ENCODE measurements around the gene CIB1. TPM values are rescaled to one million over a fixed set of nuclear protein-coding genes. Genes with fewer than 3 reads are reported as not detected.

CIB1 gene
- total and polyA plus RNA-seq, 2 of the 8 experiments (the other 6 are each of a cell fraction or from before 2014, with no cell fraction given), result 26.0 to 63.5 TPM

DNA sequence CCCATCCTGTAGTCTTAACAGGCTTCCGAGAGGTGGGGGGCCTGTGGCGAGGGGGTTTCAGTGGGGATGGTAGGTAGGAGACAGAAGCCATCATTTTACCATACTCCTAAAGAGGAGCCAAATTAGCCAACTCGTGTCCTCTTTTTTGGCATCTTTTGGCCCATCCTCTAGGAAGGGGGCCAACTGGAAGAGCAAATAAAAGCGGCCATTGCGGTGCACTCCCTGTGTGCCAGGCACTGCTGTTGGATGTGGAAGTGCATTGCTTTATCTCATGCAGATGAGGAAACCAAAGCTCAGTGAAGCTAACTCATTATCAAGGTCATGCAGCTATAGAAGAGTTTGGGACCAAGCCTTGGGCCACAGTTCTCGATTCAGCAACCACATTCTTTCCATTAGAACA lies 26.5 kb downstream of the CIB1 start:
- Histone ChIP-seq H3K23ac (ENCODE audit: insufficient read length) (no peak overlapping the region), H3K27me3 (replicated peaks in 1 of 4; ENCODE audit: control insufficient read depth in 3 of 4, extremely low read depth in 1 of 4, insufficient read depth in 3 of 4, low read length in 3 of 4) (no peaks in the 10 kb centered on the region), H3K4me3 (ENCODE audit: extremely low read depth in 1 of 4, insufficient read depth in 2 of 4, low read depth in 3 of 4, low read length in 4 of 4) (no peak overlapping the region), H3K4me1 (replicated peaks in 1 of 4; ENCODE audit: control insufficient read depth in 3 of 4, insufficient read depth in 4 of 4, low read length in 3 of 4) (peaks cover 0 to 14% (median 4%) of the 10 kb centered on the region in 4 experiments; a peak in 5 of 7 replicates), H3K27ac (ENCODE audit: low read depth, low read length) (no peak overlapping the region), H2BK5ac (ENCODE audit: low read depth, low read length) (no peak overlapping the region), H2AFZ (ENCODE audit: low read length) (no peak overlapping the region), H3K79me1 (ENCODE audit: low read depth, low read length) (peaks cover 21% of the 10 kb centered on the region), H2BK15ac (ENCODE audit: low read length) (no peak overlapping the region), H3K23me2 (ENCODE audit: low read depth, low read length) (peaks cover 3% of the 10 kb centered on the region; the same call in 1 of the 2 replicates), H3K56ac (replicated peaks; ENCODE audit: insufficient read length, low read depth, low read length) (no peak overlapping the region), H2AK5ac (ENCODE audit: low read depth, low read length) (no peak overlapping the region), H3K9ac (replicated peaks in 1 of 4; ENCODE audit: extremely low read depth in 1 of 4, low read depth in 3 of 4, low read length in 3 of 4) (no peak overlapping the region), H2BK120ac (replicated peaks; ENCODE audit: low read depth, low read length) (no peak overlapping the region), H3K4me2 (ENCODE audit: insufficient read depth in 1 of 2, low read depth in 2 of 2, low read length in 2 of 2) (no peak overlapping the region), H3K9me3 (ENCODE audit: insufficient read depth in 2 of 2, low read depth in 1 of 2, low read length in 1 of 2) (no peaks in the 10 kb centered on the region), H3K36me3 (ENCODE audit: control insufficient read depth in 2 of 4, insufficient read depth in 4 of 4, low read length in 3 of 4) (peaks cover 0 to 3% (median 2%) of the 10 kb centered on the region in 4 experiments; a peak in 4 of 8 replicates), H3K14ac (ENCODE audit: insufficient read length) (no peak overlapping the region), H4K5ac (ENCODE audit: insufficient read length, low read depth, low read length) (no peak overlapping the region), H2BK12ac (ENCODE audit: low read depth, low read length) (no peak overlapping the region), H3K18ac (ENCODE audit: extremely low read depth, low read length) (no peak overlapping the region), H3K4ac (replicated peaks; ENCODE audit: insufficient read length, low read depth, low read length) (no peak overlapping the region), H2BK20ac (ENCODE audit: low read length) (no peak overlapping the region), H4K8ac (ENCODE audit: extremely low read depth, insufficient read depth, low read length) (no peak overlapping the region), H4K20me1 (replicated peaks in 1 of 2; ENCODE audit: control insufficient read depth in 1 of 2, insufficient read depth in 2 of 2, low read length in 2 of 2) (peaks cover 12 to 33% of the 10 kb centered on the region in 2 experiments), H4K91ac (replicated peaks; ENCODE audit: insufficient read length, low read length) (no peak overlapping the region), H3K79me2 (ENCODE audit: control insufficient read depth in 1 of 2, insufficient read depth in 2 of 2, low read length in 2 of 2) (peaks cover 9 to 62% of the 10 kb centered on the region in 2 experiments)
- 95% methylated on average over 6 of the region's 6 CpGs; no CpG with 5 or more reads in 1 of the 2 experiments for WGBS, 2 experiments (ENCODE audit: extremely low coverage in 1 of 2, insufficient coverage in 1 of 2, insufficient read length in 1 of 2, insufficient replicate concordance in 2 of 2, low coverage in 1 of 2, low lambda C conversion rate in 2 of 2, missing lambda C conversion rate in 1 of 2)
- TF ChIP-seq ASH2L (IDR thresholded peaks at IDR 0.05; ENCODE audit: low read length), result no peak
- no peak for TF ChIP-seq KDM5A (IDR thresholded peaks at IDR 0.05; ENCODE audit: low read length)
- TF ChIP-seq CHD1 (IDR thresholded peaks at IDR 0.05; ENCODE audit: low read depth, low read length), result no peak
- no peak for TF ChIP-seq TCF12 (IDR thresholded peaks at IDR 0.05; ENCODE audit: low read depth, low read length)
- TF ChIP-seq TAF1 (IDR thresholded peaks at IDR 0.05; ENCODE audit: low read depth, low read length), result no peak
- TF ChIP-seq YY1 (IDR thresholded peaks at IDR 0.05; ENCODE audit: low read depth, low read length), result no peak
- TF ChIP-seq HDAC6 (IDR thresholded peaks at IDR 0.05; ENCODE audit: low read depth, low read length), result no peak
- no peak for TF ChIP-seq POLR2AphosphoS5 (IDR thresholded peaks at IDR 0.05; ENCODE audit: low read depth, low read length)
- TF ChIP-seq, protein P1, sequence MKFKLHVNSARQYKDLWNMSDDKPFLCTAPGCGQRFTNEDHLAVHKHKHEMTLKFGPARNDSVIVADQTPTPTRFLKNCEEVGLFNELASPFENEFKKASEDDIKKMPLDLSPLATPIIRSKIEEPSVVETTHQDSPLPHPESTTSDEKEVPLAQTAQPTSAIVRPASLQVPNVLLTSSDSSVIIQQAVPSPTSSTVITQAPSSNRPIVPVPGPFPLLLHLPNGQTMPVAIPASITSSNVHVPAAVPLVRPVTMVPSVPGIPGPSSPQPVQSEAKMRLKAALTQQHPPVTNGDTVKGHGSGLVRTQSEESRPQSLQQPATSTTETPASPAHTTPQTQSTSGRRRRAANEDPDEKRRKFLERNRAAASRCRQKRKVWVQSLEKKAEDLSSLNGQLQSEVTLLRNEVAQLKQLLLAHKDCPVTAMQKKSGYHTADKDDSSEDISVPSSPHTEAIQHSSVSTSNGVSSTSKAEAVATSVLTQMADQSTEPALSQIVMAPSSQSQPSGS (IDR thresholded peaks at IDR 0.05; ENCODE audit: low read length), result no peak
- no peak for TF ChIP-seq BCL11A (IDR thresholded peaks at IDR 0.05; ENCODE audit: low read depth in 2 of 2, low read length in 2 of 2)
- TF ChIP-seq ZNF274 (IDR thresholded peaks at IDR 0.05; ENCODE audit: borderline replicate concordance, extremely low read depth, low read length), result no peak
- no peak for TF ChIP-seq TEAD4 (IDR thresholded peaks at IDR 0.05; ENCODE audit: low read depth, low read length)
- POLR2A ChIA-PET (ENCODE audit: partially characterized antibody), result no interaction called here
- DNase-seq (ENCODE audit: low read depth in 1 of 2, low spot score in 2 of 2) (no peak), FAIRE-seq (no peak)
- CTCF ChIA-PET (ENCODE audit: partially characterized antibody), result interaction anchor here (9.4 to 12.6 kb wide), 2 partner anchors 10 to 64 kb away, joined by 44 to 182 read pairs; no protein-coding TSS in a partner anchor
